Colonic mucosa (tissue), 4 donors: Measurements from ENCODE around the gene TOX4. TPM values are rescaled to one million over a fixed set of nuclear protein-coding genes. Genes with fewer than 3 reads are reported as not detected.

Experiments used
- DNase-seq: peaks from one replicate; pipeline ENCODE4 v3.0.0-alpha.2; 2020
- H3K27ac ChIP-seq: fragments of 200-600 bp; one replicate; pipeline ENCODE4 v1.8.0; 2021
- H3K27me3 ChIP-seq: fragments of 200-600 bp; one replicate; pipeline ENCODE4 v1.8.0; 2021
- H3K36me3 ChIP-seq: fragments of 200-600 bp; one replicate; pipeline ENCODE4 v1.8.0; 2021
- H3K4me1 ChIP-seq: fragments of 200-600 bp; one replicate; pipeline ENCODE4 v1.8.0; 2021; ENCODE audit warnings: mild to moderate bottlenecking
- H3K4me3 ChIP-seq: fragments of 200-600 bp; one replicate; pipeline ENCODE4 v1.8.0; 2021
- H3K9ac ChIP-seq, 2 donors: one replicate each; pipeline ENCODE4 v1.7.0; 2013; ENCODE audit warnings: control low read depth in 2 of 2, low read depth in 2 of 2, low read length in 2 of 2
- H3K9me3 ChIP-seq: fragments of 200-600 bp; one replicate; pipeline ENCODE4 v1.8.0; 2021
- intact Hi-C: fragments of 100-400 bp; cut with DNase I; formaldehyde crosslinking; loops from one replicate; pipeline ENCODE4 v1.14.1; 2022
- total RNA-seq, 2 donors: library from RNA; stranded (reverse); fragmentation: NEBNext Ultra II Directional in 1 of 2; extraction: Animal tissue kit (Norgen Biotek cat#: 25700) in 1 of 2; gene quantifications; one replicate each; pipeline ENCODE4 v1.2.1, GENCODE V29; 2021
- TF ChIP-seq, protein P1 (sequence below): fragments of 200-600 bp; IDR thresholded peaks from one replicate; pipeline ENCODE4 v1.8.0; 2022; ENCODE audit warnings: antibody characterized with exemption, mild to moderate bottlenecking
- donor health status: healthy.
- donor health status: DM: no; HTN: no; CAD: no.
- donor health status: DM: no; HTN: no; CAD: no.

Gene TOX4
- total RNA-seq, 2 donors from 2014 or later = 71.8 to 85.8 TPM

GRCh38 chr14:21467616-21468015, 9.4 kb upstream of the TOX4 start:
- Histone ChIP-seq H3K27me3 (no peaks in the 10 kb centered on the region), H3K9me3 (no peaks in the 10 kb centered on the region), H3K27ac (no peak overlapping the region), H3K4me3 (no peak overlapping the region), H3K9ac (no peak overlapping the region), H3K36me3 (peaks cover 8% of the 10 kb centered on the region), H3K4me1 (no peaks in the 10 kb centered on the region)
- TF ChIP-seq, protein P1, sequence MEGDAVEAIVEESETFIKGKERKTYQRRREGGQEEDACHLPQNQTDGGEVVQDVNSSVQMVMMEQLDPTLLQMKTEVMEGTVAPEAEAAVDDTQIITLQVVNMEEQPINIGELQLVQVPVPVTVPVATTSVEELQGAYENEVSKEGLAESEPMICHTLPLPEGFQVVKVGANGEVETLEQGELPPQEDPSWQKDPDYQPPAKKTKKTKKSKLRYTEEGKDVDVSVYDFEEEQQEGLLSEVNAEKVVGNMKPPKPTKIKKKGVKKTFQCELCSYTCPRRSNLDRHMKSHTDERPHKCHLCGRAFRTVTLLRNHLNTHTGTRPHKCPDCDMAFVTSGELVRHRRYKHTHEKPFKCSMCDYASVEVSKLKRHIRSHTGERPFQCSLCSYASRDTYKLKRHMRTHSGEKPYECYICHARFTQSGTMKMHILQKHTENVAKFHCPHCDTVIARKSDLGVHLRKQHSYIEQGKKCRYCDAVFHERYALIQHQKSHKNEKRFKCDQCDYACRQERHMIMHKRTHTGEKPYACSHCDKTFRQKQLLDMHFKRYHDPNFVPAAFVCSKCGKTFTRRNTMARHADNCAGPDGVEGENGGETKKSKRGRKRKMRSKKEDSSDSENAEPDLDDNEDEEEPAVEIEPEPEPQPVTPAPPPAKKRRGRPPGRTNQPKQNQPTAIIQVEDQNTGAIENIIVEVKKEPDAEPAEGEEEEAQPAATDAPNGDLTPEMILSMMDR = no peak
- DNase-seq = no peak
- intact Hi-C loops = no loop called here

- no peaks in the 10 kb centered on the region for H3K4me1 ChIP-seq
- no peaks in the 10 kb centered on the region for H3K36me3 ChIP-seq
- H3K9me3 ChIP-seq = no peaks in the 10 kb centered on the region
- intact Hi-C loops = no loop called here
- DNase-seq = no peak
- peak overlapping the region; percentile 77 for H3K27ac ChIP-seq
- peak overlapping the region; percentile 88 for H3K4me3 ChIP-seq
- H3K9ac ChIP-seq = peak overlapping the region; percentile 48 to 86
- no peaks in the 10 kb centered on the region for H3K27me3 ChIP-seq
- TF ChIP-seq, protein P1 = no peak
Measured at GRCh38 chr14:21475767-21476522, 1.1 kb upstream of the TOX4 start.

- peak overlapping the region; percentile 88 for H3K4me3 ChIP-seq
- H3K4me1 ChIP-seq = no peaks in the 10 kb centered on the region
- TF ChIP-seq, protein P1 = no peak
- no peaks in the 10 kb centered on the region for H3K9me3 ChIP-seq
- peak overlapping the region; percentile 48 to 86 for H3K9ac ChIP-seq
- peak overlapping the region; percentile 77 for H3K27ac ChIP-seq
- H3K27me3 ChIP-seq = no peaks in the 10 kb centered on the region
- no peaks in the 10 kb centered on the region for H3K36me3 ChIP-seq
- intact Hi-C loops = no loop called here
- peak; percentile 96 for DNase-seq
Measured at GRCh38 chr14:21476523-21476924, 471 bp upstream of the TOX4 start.

- H3K27me3 ChIP-seq = no peaks in the 10 kb centered on the region
- no peak for DNase-seq
- TF ChIP-seq, protein P1 = no peak
- intact Hi-C loops = no loop called here
- no peaks in the 10 kb centered on the region for H3K4me1 ChIP-seq
- H3K36me3 ChIP-seq = peaks cover 11% of the 10 kb centered on the region
- H3K9ac ChIP-seq = no peak overlapping the region
- no peaks in the 10 kb centered on the region for H3K9me3 ChIP-seq
- no peak overlapping the region for H3K27ac ChIP-seq
- no peak overlapping the region for H3K4me3 ChIP-seq
Measured at GRCh38 chr14:21486640-21487087, 9.7 kb downstream of the TOX4 start.

- intact Hi-C loops = loop anchor here (5.0 kb wide), 1 partner anchor 62 kb away; no protein-coding TSS in a partner anchor
- Histone ChIP-seq H3K4me3 (no peak overlapping the region), H3K9ac (no peak overlapping the region), H3K36me3 (peaks cover 18% of the 10 kb centered on the region), H3K4me1 (no peaks in the 10 kb centered on the region), H3K27ac (no peak overlapping the region), H3K27me3 (no peaks in the 10 kb centered on the region), H3K9me3 (no peaks in the 10 kb centered on the region)
- TF ChIP-seq, protein P1 = no peak
- no peak for DNase-seq
Measured at GRCh38 chr14:21494902-21495762, 18.1 kb downstream of the TOX4 start.
